K562 (cell line): ENCODE data around the gene MYBPC3. TPM values are rescaled to one million over a fixed set of nuclear protein-coding genes. Genes with fewer than 3 reads are reported as not detected.

Experiments
- ATAC-seq: fragments of 200-7000 bp; cut with Tn5 transposase; 3 replicates; pipeline ENCODE4 v1.9.1; 2020; ENCODE audit warnings: moderate library complexity
- BruUV-seq: library from RNA; stranded (reverse); fragments of 400-500 nt; replicated peaks from 2 replicates; lab custom pipeline; 2021; lab: Mats Ljungman, UMichigan
- CTCF ChIA-PET: fragments of 300-600 bp; formaldehyde crosslinking; extraction: SDS; loops from one replicate; lab custom pipeline; 2021; ENCODE audit warnings: low intra/inter-chr PET ratio; lab: Yijun Ruan, JAX
- POLR2A ChIA-PET: fragments of 300-600, 350-650 bp; sonication (Branson Sonifier 250); formaldehyde crosslinking; extraction: SDS; loops from one replicate; lab custom pipeline; 2021; ENCODE audit warnings: antibody characterized with exemption, inconsistent platforms; lab: Yijun Ruan, JAX
- DNase-seq, 4 experiments: peaks; one replicate each; pipeline versions ENCODE4 v3.0.0 to v3.0.0-alpha.2; 2011 to 2018; ENCODE audit warnings: low spot score in 3 of 4, mixed read lengths in 3 of 4; ENCODE audit errors: extremely low read depth in 1 of 4
- FAIRE-seq: peaks from 2 replicates; lab custom pipeline; 2011; peaks lifted over from hg19 to GRCh38; lab: Jason Lieb, UNC
- H2AFZ ChIP-seq: 2 replicates; pipeline ENCODE4 v1.6.0; 2011; ENCODE audit warnings: low read depth, low read length, control low read depth, inconsistent platforms
- H3K27ac ChIP-seq: fragments of 200-600 bp; 3 replicates; pipeline ENCODE4 v1.8.0; 2011; ENCODE audit warnings: low read depth, mild to moderate bottlenecking, control low read depth, inconsistent platforms, low read length, moderate library complexity, mixed read lengths; ENCODE audit errors: extremely low read depth
- H3K27me3 ChIP-seq, 2 experiments: fragments of 300-600 bp in 1 of 2; 2 replicates in 1 of 2; 3 replicates in 1 of 2; pipeline versions ENCODE4 v1.6.0 to v1.8.0; 2011; ENCODE audit warnings: inconsistent platforms in 2 of 2, low read length in 2 of 2, mild to moderate bottlenecking in 1 of 2, mixed read lengths in 1 of 2, moderate library complexity in 1 of 2; ENCODE audit not compliant: control insufficient read depth in 2 of 2, insufficient read depth in 2 of 2
- H3K36me3 ChIP-seq: fragments of 300-600 bp; 3 replicates; pipeline ENCODE4 v1.8.0; 2011; ENCODE audit warnings: mild to moderate bottlenecking, low read length, inconsistent platforms; ENCODE audit not compliant: control insufficient read depth, insufficient read depth
- H3K4me1 ChIP-seq, 2 experiments: fragments of 200-600 bp in 1 of 2; replicated peaks in 1 of 2; 2 replicates in 1 of 2; 3 replicates in 1 of 2; pipeline versions ENCODE4 v1.5.1 to v1.8.0; 2011; ENCODE audit warnings: inconsistent platforms in 2 of 2, low read length in 2 of 2, mild to moderate bottlenecking in 1 of 2, mixed read lengths in 1 of 2, moderate library complexity in 1 of 2; ENCODE audit not compliant: control insufficient read depth in 2 of 2, insufficient read depth in 2 of 2
- H3K4me2 ChIP-seq: 2 replicates; pipeline ENCODE4 v1.6.1; 2011; ENCODE audit warnings: low read length, control low read depth, inconsistent platforms, mixed read lengths; ENCODE audit not compliant: insufficient read depth
- H3K4me3 ChIP-seq: fragments of 200-600 bp; sonication (generic), shearing (Covaris generic); 2 replicates; pipeline ENCODE4 v1.5.1; 2016; ENCODE audit warnings: control low read depth, inconsistent platforms
- H3K79me2 ChIP-seq: fragments of 200-600 bp; 3 replicates; pipeline ENCODE4 v1.8.0; 2011; ENCODE audit warnings: low read length, inconsistent platforms; ENCODE audit not compliant: control insufficient read depth, insufficient read depth
- H3K9ac ChIP-seq, 2 experiments: 2 replicates each; pipeline versions ENCODE4 v1.6.0 to v1.6.1; 2011; ENCODE audit warnings: low read depth in 2 of 2, low read length in 2 of 2, control low read depth in 1 of 2, inconsistent platforms in 1 of 2, mild to moderate bottlenecking in 1 of 2, mixed read lengths in 1 of 2; ENCODE audit not compliant: insufficient read depth in 1 of 2
- H3K9me1 ChIP-seq: one replicate; pipeline ENCODE4 v1.6.0; 2011; ENCODE audit warnings: inconsistent platforms, mild to moderate bottlenecking, low read length, moderate library complexity; ENCODE audit not compliant: control insufficient read depth, insufficient read depth
- H3K9me3 ChIP-seq: replicated peaks from 2 replicates; pipeline ENCODE4 v1.5.1; 2011; ENCODE audit warnings: low read depth, low read length, inconsistent platforms; ENCODE audit not compliant: control insufficient read depth, insufficient read depth
- H4K20me1 ChIP-seq: replicated peaks from 2 replicates; pipeline ENCODE4 v1.6.1; 2011; ENCODE audit warnings: low read length, inconsistent platforms, mixed read lengths; ENCODE audit not compliant: control insufficient read depth, insufficient read depth
- HOXB6 ChIP-seq: fragments of 250-450 bp; sonication (Bioruptor Pico); IDR thresholded peaks from 2 replicates; pipeline ENCODE4 v1.5.1; 2022; ENCODE audit warnings: mild to moderate bottlenecking, borderline replicate concordance
- MECOM ChIP-seq: fragments of 250-450 bp; sonication (Bioruptor Pico); IDR thresholded peaks from 2 replicates; pipeline ENCODE4 v1.8.0; 2022; ENCODE audit warnings: inconsistent platforms
- TEAD1 ChIP-seq, 2 experiments: fragments of 450-650 bp in 1 of 2; sonication (generic) in 1 of 2; formaldehyde crosslinking; IDR thresholded peaks; 2 replicates each; pipeline versions ENCODE4 v1.4.0 to v1.8.0; 2020 to 2022; ENCODE audit warnings: mild to moderate bottlenecking in 2 of 2, missing genetic modification reagents in 1 of 2
- ZBTB17 ChIP-seq: fragments of 450-650 bp; formaldehyde crosslinking; IDR thresholded peaks from 2 replicates; pipeline ENCODE4 v1.4.0; 2020; ENCODE audit warnings: mild to moderate bottlenecking
- WGBS: fragments of 100-300 bp; shearing (Covaris generic); methylation state at CpG from one replicate; pipeline ENCODE4 v1.1.6; 2016; ENCODE audit warnings: low coverage, mixed read lengths; ENCODE audit not compliant: insufficient coverage; ENCODE audit errors: missing lambda C conversion rate; 5-methylcytosine and 5-hydroxymethylcytosine counted together
- in situ Hi-C: fragments of 300-500 bp; cut with MboI; formaldehyde crosslinking; loops from 4 replicates; pipeline ENCODE4 v1.15.0; 2018; ENCODE audit warnings: inconsistent platforms, mixed read lengths
- intact Hi-C: fragments of 100-400 bp; cut with micrococcal nuclease; formaldehyde crosslinking; loops from 2 replicates; pipeline ENCODE4 v1.14.2; 2022
- polyA plus RNA-seq, 8 experiments: library from polyadenylated mRNA; depleted of rRNA in 4 of 8; stranded (reverse) in 5 of 8; unstranded in 3 of 8; fragments of >200 nt; fragmentation: Nextera tagmentation in 2 of 8; fragmentation: Illumina TruSeq in 1 of 8; extraction: Ambion mirVana in 2 of 8; extraction: Trizol in 1 of 8; gene quantifications; 2 replicates each; pipeline versions ENCODE4 v1.2.1 to v1.2.3, GENCODE V29; 2011 to 2014; ENCODE audit warnings: inconsistent platforms in 1 of 8, missing spikeins in 1 of 8
- total RNA-seq, 7 experiments: library from RNA; depleted of rRNA in 6 of 7; stranded (reverse); fragments of >200 nt in 6 of 7; fragmentation: Illumina TruSeq in 2 of 7; extraction: Trizol in 2 of 7; gene quantifications; 2 replicates each; pipeline versions ENCODE4 v1.2.1 to v1.2.3, GENCODE V29; 2011 to 2021; ENCODE audit warnings: low replicate concordance in 1 of 7

Gene MYBPC3
- total and polyA plus RNA-seq, 9 of the 15 experiments (the other 6 are each of a cell fraction or from before 2014, with no cell fraction given): 0.01 TPM; not detected in 8

- in situ Hi-C loops: no loop called here
- H3K9ac ChIP-seq: peak overlapping the region; percentile 64 to 86; a peak in 3 of 4 replicates
- no peak for ATAC-seq
- H3K4me2 ChIP-seq: no peak overlapping the region
- no peaks in the 10 kb centered on the region for H4K20me1 ChIP-seq
- H3K79me2 ChIP-seq: no peaks in the 10 kb centered on the region
- peak overlapping the region; percentile 87 for H3K27ac ChIP-seq
- POLR2A ChIA-PET: interaction anchor here (1.0 to 1.7 kb wide), 2 partner anchors 8 to 17 kb away, joined by 5 to 6 read pairs; no protein-coding TSS in a partner anchor
- peaks cover 39 to 72% of the 10 kb centered on the region in 2 experiments for H3K4me1 ChIP-seq
- H2AFZ ChIP-seq: peak overlapping the region; percentile 86
- H3K36me3 ChIP-seq: no peaks in the 10 kb centered on the region
- no peak overlapping the region for H3K4me3 ChIP-seq
- no peak for FAIRE-seq
- TF ChIP-seq MECOM (CRISPR knock-in tag) (0 out of 2 replicates have a peak, but pooled peaks have one; percentile 34), TEAD1 (CRISPR knock-in tag; IDR thresholded peaks at IDR 0.05) (0 out of 4 replicates have a peak, but pooled peaks of 1 of the 2 experiments have one; percentile 44), HOXB6 (no peak), ZBTB17 (CRISPR knock-in tag) (no peak; the same call in 1 of the 2 replicates)
- TF ChIP-seq, all 486 proteins: peak for 2
- no peaks in the 10 kb centered on the region for H3K9me1 ChIP-seq
- BruUV-seq: no TSS peak
- 91% methylated on average over 22 of the region's 25 CpGs for WGBS
- H3K27me3 ChIP-seq: no peaks in the 10 kb centered on the region
- CTCF ChIA-PET: no interaction called here
- no peaks in the 10 kb centered on the region for H3K9me3 ChIP-seq
- no peak for DNase-seq
- intact Hi-C loops: no loop called here
These were observed 42.9 kb upstream of the MYBPC3 start for GRCh38 chr11:47395223-47396048.
